Measurements from ENCODE around the gene RANBP17.

The RANBP17 gene

GRCh38 chr5:171314728-171315385 lies 453.0 kb downstream of the RANBP17 start:
- TF ChIP-seq CTCF (IDR thresholded peaks at IDR 0.05; ENCODE audit: low read depth, low read length, poor library complexity, severe bottlenecking) (no peak), EZH2phosphoT487 (IDR thresholded peaks at IDR 0.05; ENCODE audit: borderline replicate concordance, low read length) (no peak)
- H3K9me2 ChIP-seq (replicated peaks; ENCODE audit: control insufficient read depth, low read length) = no peaks in the 10 kb centered on the region
- peaks cover 5% of the 10 kb centered on the region; the same call in 1 of the 2 replicates for H3K9me3 ChIP-seq (ENCODE audit: control insufficient read depth, insufficient read depth, low read length)
- H3F3A ChIP-seq (ENCODE audit: control insufficient read depth, insufficient read depth) = no peaks in the 10 kb centered on the region
- H3K79me2 ChIP-seq (ENCODE audit: control insufficient read depth, low read length) = no peaks in the 10 kb centered on the region
- H3K27me3 ChIP-seq (ENCODE audit: control insufficient read depth, low read length) = no peaks in the 10 kb centered on the region
- H3K4me1 ChIP-seq (ENCODE audit: control insufficient read depth, low read length) = no peaks in the 10 kb centered on the region
- H3K4me3 ChIP-seq (ENCODE audit: low read length) = no peak overlapping the region
- no peaks in the 10 kb centered on the region for H4K20me1 ChIP-seq (ENCODE audit: control insufficient read depth, insufficient read depth, low read depth, low read length)
- H3K4me2 ChIP-seq (ENCODE audit: low read length) = no peak overlapping the region
- H3K36me3 ChIP-seq (ENCODE audit: control insufficient read depth, low read length) = no peaks in the 10 kb centered on the region
- no peak overlapping the region for H3K27ac ChIP-seq (ENCODE audit: low read depth, low read length)

- H3F3A ChIP-seq (ENCODE audit: control insufficient read depth, insufficient read depth) = no peaks in the 10 kb centered on the region
- no peak overlapping the region for H3K27ac ChIP-seq (ENCODE audit: low read depth, low read length)
- no peaks in the 10 kb centered on the region for H3K27me3 ChIP-seq (ENCODE audit: control insufficient read depth, low read length)
- no peaks in the 10 kb centered on the region for H4K20me1 ChIP-seq (ENCODE audit: control insufficient read depth, insufficient read depth, low read depth, low read length)
- no peak overlapping the region for H3K4me2 ChIP-seq (ENCODE audit: low read length)
- TF ChIP-seq EZH2phosphoT487 (IDR thresholded peaks at IDR 0.05; ENCODE audit: borderline replicate concordance, low read length) = no peak
- TF ChIP-seq CTCF (IDR thresholded peaks at IDR 0.05; ENCODE audit: low read depth, low read length, poor library complexity, severe bottlenecking) = no peak
- no peaks in the 10 kb centered on the region for H3K4me1 ChIP-seq (ENCODE audit: control insufficient read depth, low read length)
- H3K79me2 ChIP-seq (ENCODE audit: control insufficient read depth, low read length) = no peaks in the 10 kb centered on the region
- no peak overlapping the region for H3K4me3 ChIP-seq (ENCODE audit: low read length)
- H3K9me2 ChIP-seq (replicated peaks; ENCODE audit: control insufficient read depth, low read length) = no peaks in the 10 kb centered on the region
- peaks cover 5% of the 10 kb centered on the region; the same call in 1 of the 2 replicates for H3K9me3 ChIP-seq (ENCODE audit: control insufficient read depth, insufficient read depth, low read length)
- H3K36me3 ChIP-seq (ENCODE audit: control insufficient read depth, low read length) = no peaks in the 10 kb centered on the region
Observed at GRCh38 chr5:171315386-171315891, 453.6 kb downstream of the RANBP17 start.

- H3K27me3 ChIP-seq (ENCODE audit: control insufficient read depth, low read length) = no peaks in the 10 kb centered on the region
- no peaks in the 10 kb centered on the region for H3K79me2 ChIP-seq (ENCODE audit: control insufficient read depth, low read length)
- no peaks in the 10 kb centered on the region for H3K4me1 ChIP-seq (ENCODE audit: control insufficient read depth, low read length)
Observed at GRCh38 chr5:171315925-171316257, 454.1 kb downstream of the RANBP17 start.

More at GRCh38 chr5:171315925-171316257, 454.1 kb downstream of the RANBP17 start:
- Histone ChIP-seq H3K36me3 (ENCODE audit: control insufficient read depth, low read length) (no peaks in the 10 kb centered on the region), H3K9me2 (replicated peaks; ENCODE audit: control insufficient read depth, low read length) (no peaks in the 10 kb centered on the region), H4K20me1 (ENCODE audit: control insufficient read depth, insufficient read depth, low read depth, low read length) (no peaks in the 10 kb centered on the region), H3K9me3 (ENCODE audit: control insufficient read depth, insufficient read depth, low read length) (peaks cover 5% of the 10 kb centered on the region; the same call in 1 of the 2 replicates), H3K27ac (ENCODE audit: low read depth, low read length) (no peak overlapping the region), H3K4me3 (ENCODE audit: low read length) (no peak overlapping the region), H3K4me2 (ENCODE audit: low read length) (no peak overlapping the region), H3F3A (ENCODE audit: control insufficient read depth, insufficient read depth) (no peaks in the 10 kb centered on the region)
- no peak for TF ChIP-seq CTCF (IDR thresholded peaks at IDR 0.05; ENCODE audit: low read depth, low read length, poor library complexity, severe bottlenecking)
- TF ChIP-seq EZH2phosphoT487 (IDR thresholded peaks at IDR 0.05; ENCODE audit: borderline replicate concordance, low read length) = no peak

All from DOHH2 (cell line).